RWPE1 (cell line): ENCODE results near the gene DENND5B.

ENCODE experiments used
- CTCF ChIA-PET: fragments of 350-600 bp; sonication (Branson Sonifier 250); formaldehyde crosslinking; extraction: SDS; loops from one replicate; lab custom pipeline; 2021; lab: Yijun Ruan, JAX
- POLR2A ChIA-PET: fragments of 400-600 bp; formaldehyde crosslinking; extraction: SDS; loops from one replicate; lab custom pipeline; 2020; ENCODE audit warnings: antibody characterized with exemption; ENCODE audit not compliant: low non-redundant PET; lab: Yijun Ruan, JAX
- DNase-seq: peaks from one replicate; pipeline ENCODE4 v3.0.0; 2012; ENCODE audit warnings: low spot score
- H3K27ac ChIP-seq: fragments of 450-650 bp; 2 replicates; pipeline ENCODE4 v1.5.1; 2017
- CTCF ChIP-seq: fragments of 450-650 bp; conservative IDR thresholded peaks from 2 replicates; pipeline ENCODE4 v1.5.1; 2017; ENCODE audit warnings: low read depth, mild to moderate bottlenecking

Gene DENND5B

GRCh38 chr12:31362759-31363415 is 228.0 kb downstream of the DENND5B start:
- H3K27ac ChIP-seq: peak overlapping the region; percentile 5; the same call in 1 of the 2 replicates
- ChIA-PET POLR2A (no interaction called here), CTCF (interaction anchor here (0.6 to 1.6 kb wide), 3 partner anchors 9 to 31 kb away, joined by 3 to 7 read pairs (median 7); no protein-coding TSS in a partner anchor)
- no peak for TF ChIP-seq CTCF
- no peak for DNase-seq

- ChIA-PET POLR2A (no interaction called here), CTCF (interaction anchor here (1.6 kb wide), 1 partner anchor 22 kb away, joined by 7 read pairs; no protein-coding TSS in a partner anchor)
- TF ChIP-seq CTCF: no peak
- H3K27ac ChIP-seq: peak overlapping the region; percentile 5; the same call in 1 of the 2 replicates
- DNase-seq: no peak
Measured at GRCh38 chr12:31362115-31362758, 228.7 kb downstream of the DENND5B start.

- POLR2A ChIA-PET: no interaction called here
- CTCF ChIA-PET: no interaction called here
Measured at GRCh38 chr12:31361730-31362114, 229.2 kb downstream of the DENND5B start.

GRCh38 chr12:31355747-31356107 is 235.2 kb downstream of the DENND5B start:
- no peak overlapping the region for H3K27ac ChIP-seq
- no peak for TF ChIP-seq CTCF
- POLR2A ChIA-PET: no interaction called here
- DNase-seq: no peak
- CTCF ChIA-PET: no interaction called here

More at GRCh38 chr12:31361730-31362114, 229.2 kb downstream of the DENND5B start:
- DNase-seq: no peak
- H3K27ac ChIP-seq: no peak overlapping the region
- TF ChIP-seq CTCF: no peak

- no peak for DNase-seq
- ChIA-PET POLR2A (no interaction called here), CTCF (no interaction called here)
- no peak for TF ChIP-seq CTCF
- H3K27ac ChIP-seq: no peak overlapping the region
Measured at GRCh38 chr12:31353750-31354708, 236.9 kb downstream of the DENND5B start.

- H3K27ac ChIP-seq: no peak overlapping the region
- ChIA-PET CTCF (interaction anchor here (0.6 kb wide), 1 partner anchor 56 kb away, joined by 4 read pairs; no protein-coding TSS in a partner anchor), POLR2A (no interaction called here)
- TF ChIP-seq CTCF: no peak
- DNase-seq: no peak
Measured at GRCh38 chr12:31346267-31346666, 244.7 kb downstream of the DENND5B start.
